K562 (cell line): ENCODE results near the gene PLCL2. TPM values are rescaled to one million over a fixed set of nuclear protein-coding genes. Genes with fewer than 3 reads are reported as not detected.

ENCODE experiments used
- ATAC-seq: fragments of 200-7000 bp; cut with Tn5 transposase; 3 replicates; pipeline ENCODE4 v1.9.1; 2020; ENCODE audit warnings: moderate library complexity
- BruUV-seq: library from RNA; stranded (reverse); fragments of 400-500 nt; replicated peaks from 2 replicates; lab custom pipeline; 2021; lab: Mats Ljungman, UMichigan
- CTCF ChIA-PET: fragments of 300-600 bp; formaldehyde crosslinking; extraction: SDS; loops from one replicate; lab custom pipeline; 2021; ENCODE audit warnings: low intra/inter-chr PET ratio; lab: Yijun Ruan, JAX
- POLR2A ChIA-PET: fragments of 300-600, 350-650 bp; sonication (Branson Sonifier 250); formaldehyde crosslinking; extraction: SDS; loops from one replicate; lab custom pipeline; 2021; ENCODE audit warnings: antibody characterized with exemption, inconsistent platforms; lab: Yijun Ruan, JAX
- DNase-seq, 4 experiments: peaks; one replicate each; pipeline versions ENCODE4 v3.0.0 to v3.0.0-alpha.2; 2011 to 2018; ENCODE audit warnings: low spot score in 3 of 4, mixed read lengths in 3 of 4; ENCODE audit errors: extremely low read depth in 1 of 4
- FAIRE-seq: peaks from 2 replicates; lab custom pipeline; 2011; peaks lifted over from hg19 to GRCh38; lab: Jason Lieb, UNC
- H2AFZ ChIP-seq: 2 replicates; pipeline ENCODE4 v1.6.0; 2011; ENCODE audit warnings: low read depth, low read length, control low read depth, inconsistent platforms
- H3K27ac ChIP-seq: fragments of 200-600 bp; 3 replicates; pipeline ENCODE4 v1.8.0; 2011; ENCODE audit warnings: low read depth, mild to moderate bottlenecking, control low read depth, inconsistent platforms, low read length, moderate library complexity, mixed read lengths; ENCODE audit errors: extremely low read depth
- H3K27me3 ChIP-seq, 2 experiments: fragments of 300-600 bp in 1 of 2; 2 replicates in 1 of 2; 3 replicates in 1 of 2; pipeline versions ENCODE4 v1.6.0 to v1.8.0; 2011; ENCODE audit warnings: inconsistent platforms in 2 of 2, low read length in 2 of 2, mild to moderate bottlenecking in 1 of 2, mixed read lengths in 1 of 2, moderate library complexity in 1 of 2; ENCODE audit not compliant: control insufficient read depth in 2 of 2, insufficient read depth in 2 of 2
- H3K36me3 ChIP-seq: fragments of 300-600 bp; 3 replicates; pipeline ENCODE4 v1.8.0; 2011; ENCODE audit warnings: mild to moderate bottlenecking, low read length, inconsistent platforms; ENCODE audit not compliant: control insufficient read depth, insufficient read depth
- H3K4me1 ChIP-seq, 2 experiments: fragments of 200-600 bp in 1 of 2; replicated peaks in 1 of 2; 2 replicates in 1 of 2; 3 replicates in 1 of 2; pipeline versions ENCODE4 v1.5.1 to v1.8.0; 2011; ENCODE audit warnings: inconsistent platforms in 2 of 2, low read length in 2 of 2, mild to moderate bottlenecking in 1 of 2, mixed read lengths in 1 of 2, moderate library complexity in 1 of 2; ENCODE audit not compliant: control insufficient read depth in 2 of 2, insufficient read depth in 2 of 2
- H3K4me2 ChIP-seq: 2 replicates; pipeline ENCODE4 v1.6.1; 2011; ENCODE audit warnings: low read length, control low read depth, inconsistent platforms, mixed read lengths; ENCODE audit not compliant: insufficient read depth
- H3K4me3 ChIP-seq: fragments of 200-600 bp; sonication (generic), shearing (Covaris generic); 2 replicates; pipeline ENCODE4 v1.5.1; 2016; ENCODE audit warnings: control low read depth, inconsistent platforms
- H3K79me2 ChIP-seq: fragments of 200-600 bp; 3 replicates; pipeline ENCODE4 v1.8.0; 2011; ENCODE audit warnings: low read length, inconsistent platforms; ENCODE audit not compliant: control insufficient read depth, insufficient read depth
- H3K9ac ChIP-seq, 2 experiments: 2 replicates each; pipeline versions ENCODE4 v1.6.0 to v1.6.1; 2011; ENCODE audit warnings: low read depth in 2 of 2, low read length in 2 of 2, control low read depth in 1 of 2, inconsistent platforms in 1 of 2, mild to moderate bottlenecking in 1 of 2, mixed read lengths in 1 of 2; ENCODE audit not compliant: insufficient read depth in 1 of 2
- H3K9me1 ChIP-seq: one replicate; pipeline ENCODE4 v1.6.0; 2011; ENCODE audit warnings: inconsistent platforms, mild to moderate bottlenecking, low read length, moderate library complexity; ENCODE audit not compliant: control insufficient read depth, insufficient read depth
- H3K9me3 ChIP-seq: replicated peaks from 2 replicates; pipeline ENCODE4 v1.5.1; 2011; ENCODE audit warnings: low read depth, low read length, inconsistent platforms; ENCODE audit not compliant: control insufficient read depth, insufficient read depth
- H4K20me1 ChIP-seq: replicated peaks from 2 replicates; pipeline ENCODE4 v1.6.1; 2011; ENCODE audit warnings: low read length, inconsistent platforms, mixed read lengths; ENCODE audit not compliant: control insufficient read depth, insufficient read depth
- CHD1 ChIP-seq: fragments of 200-600 bp; sonication (generic); IDR thresholded peaks from one replicate; pipeline ENCODE4 v1.6.1; 2012; ENCODE audit warnings: mild to moderate bottlenecking, moderate library complexity, low read length, inconsistent platforms
- CREB3L1 ChIP-seq: fragments of 450-650 bp; IDR thresholded peaks from 2 replicates; pipeline ENCODE4 v1.6.1; 2014; ENCODE audit warnings: low read depth, mild to moderate bottlenecking, moderate library complexity, borderline replicate concordance
- ELK1 ChIP-seq: sonication (generic); formaldehyde crosslinking; IDR thresholded peaks from 2 replicates; pipeline ENCODE4 v1.8.1; 2022; ENCODE audit warnings: missing genetic modification reagents
- ETS1 ChIP-seq: conservative IDR thresholded peaks from 2 replicates; pipeline ENCODE4 v1.6.1; 2011; ENCODE audit warnings: low read depth, mild to moderate bottlenecking, low read length; ENCODE audit not compliant: control insufficient read depth
- MAFG ChIP-seq: fragments of 450-650 bp; conservative IDR thresholded peaks from 2 replicates; pipeline ENCODE4 v1.6.1; 2016; ENCODE audit warnings: missing genetic modification characterization, missing compliant biosample characterization
- NFE2 ChIP-seq: IDR thresholded peaks from 2 replicates; pipeline ENCODE4 v1.6.1; 2014; ENCODE audit warnings: antibody characterized with exemption, low read depth
- NFE2L1 ChIP-seq: fragments of 450-650 bp; IDR thresholded peaks from 2 replicates; pipeline ENCODE4 v1.6.1; 2016; ENCODE audit warnings: missing genetic modification characterization, low read depth, mild to moderate bottlenecking, missing compliant biosample characterization, moderate library complexity, borderline replicate concordance
- SIRT6 ChIP-seq: IDR thresholded peaks from one replicate; pipeline ENCODE4 v1.6.1; 2012; ENCODE audit warnings: low read depth, mild to moderate bottlenecking, control low read depth, inconsistent platforms, low read length, moderate library complexity
- TCF7 ChIP-seq: sonication (generic); IDR thresholded peaks from 2 replicates; pipeline ENCODE4 v1.6.1; 2016; ENCODE audit warnings: antibody characterized with exemption, borderline replicate concordance
- TCFL5 ChIP-seq: fragments of 250-450 bp; sonication (Bioruptor Pico); conservative IDR thresholded peaks from 2 replicates; pipeline ENCODE4 v1.6.1; 2021; ENCODE audit warnings: mild to moderate bottlenecking, moderate library complexity, matching md5 sums
- ZBTB43 ChIP-seq: sonication (generic); formaldehyde crosslinking; IDR thresholded peaks from 2 replicates; pipeline ENCODE4 v1.8.0; 2023; ENCODE audit warnings: mild to moderate bottlenecking, missing genetic modification reagents
- ZC3H11A ChIP-seq: IDR thresholded peaks from 2 replicates; pipeline ENCODE4 v1.6.1; 2012; ENCODE audit warnings: low read depth, low read length, improper control_type of control experiment
- ZNF23 ChIP-seq: fragments of 250-450 bp; sonication (Bioruptor Pico); IDR thresholded peaks from 2 replicates; pipeline ENCODE4 v1.4.0; 2020; ENCODE audit warnings: mild to moderate bottlenecking
- WGBS: fragments of 100-300 bp; shearing (Covaris generic); methylation state at CpG from one replicate; pipeline ENCODE4 v1.1.6; 2016; ENCODE audit warnings: low coverage, mixed read lengths; ENCODE audit not compliant: insufficient coverage; ENCODE audit errors: missing lambda C conversion rate; 5-methylcytosine and 5-hydroxymethylcytosine counted together
- in situ Hi-C: fragments of 300-500 bp; cut with MboI; formaldehyde crosslinking; loops from 4 replicates; pipeline ENCODE4 v1.15.0; 2018; ENCODE audit warnings: inconsistent platforms, mixed read lengths
- intact Hi-C: fragments of 100-400 bp; cut with micrococcal nuclease; formaldehyde crosslinking; loops from 2 replicates; pipeline ENCODE4 v1.14.2; 2022
- polyA plus RNA-seq, 8 experiments: library from polyadenylated mRNA; depleted of rRNA in 4 of 8; stranded (reverse) in 5 of 8; unstranded in 3 of 8; fragments of >200 nt; fragmentation: Nextera tagmentation in 2 of 8; fragmentation: Illumina TruSeq in 1 of 8; extraction: Ambion mirVana in 2 of 8; extraction: Trizol in 1 of 8; gene quantifications; 2 replicates each; pipeline versions ENCODE4 v1.2.1 to v1.2.3, GENCODE V29; 2011 to 2014; ENCODE audit warnings: inconsistent platforms in 1 of 8, missing spikeins in 1 of 8
- total RNA-seq, 7 experiments: library from RNA; depleted of rRNA in 6 of 7; stranded (reverse); fragments of >200 nt in 6 of 7; fragmentation: Illumina TruSeq in 2 of 7; extraction: Trizol in 2 of 7; gene quantifications; 2 replicates each; pipeline versions ENCODE4 v1.2.1 to v1.2.3, GENCODE V29; 2011 to 2021; ENCODE audit warnings: low replicate concordance in 1 of 7

PLCL2 gene
- total and polyA plus RNA-seq, 9 of the 15 experiments (the other 6 are each of a cell fraction or from before 2014, with no cell fraction given) = 0.03 to 0.18 (median 0.11) TPM; not detected in 2

- CTCF ChIA-PET = no interaction called here
- POLR2A ChIA-PET = no interaction called here
Measured at GRCh38 chr3:17081520-17081919, 196.8 kb downstream of the PLCL2 start.

GRCh38 chr3:17087509-17087908 lies 202.8 kb downstream of the PLCL2 start:
- DNase-seq = no peak

More at GRCh38 chr3:17081520-17081919, 196.8 kb downstream of the PLCL2 start:
- Histone ChIP-seq H3K4me2 (no peak overlapping the region), H3K27me3 (peaks cover 0 to 12% of the 10 kb centered on the region in 2 experiments; a peak in 3 of 5 replicates), H3K27ac (no peak overlapping the region), H4K20me1 (no peaks in the 10 kb centered on the region), H3K36me3 (no peaks in the 10 kb centered on the region), H3K9ac (no peak overlapping the region), H3K4me1 (no peaks in the 10 kb centered on the region; a peak in 1 of 5 replicates), H2AFZ (no peak overlapping the region), H3K79me2 (no peaks in the 10 kb centered on the region), H3K9me1 (no peaks in the 10 kb centered on the region), H3K4me3 (no peak overlapping the region), H3K9me3 (no peaks in the 10 kb centered on the region)
- 2% methylated on average over 4 of the region's 4 CpGs for WGBS
- in situ Hi-C loops = no loop called here
- TF ChIP-seq CHD1 = no peak
- peak; percentile 67 for TF ChIP-seq MAFG
- TF ChIP-seq NFE2L1 (tag) = peak; percentile 19; the same call in 1 of the 2 replicates
- TF ChIP-seq NFE2 = peak; percentile 65
- BruUV-seq = no TSS peak
- FAIRE-seq = no peak
- no peak for DNase-seq
- peak; percentile 62; the same call in 1 of the 3 replicates for ATAC-seq
- intact Hi-C loops = no loop called here

More at GRCh38 chr3:17087509-17087908, 202.8 kb downstream of the PLCL2 start:
- Histone ChIP-seq H3K9me3 (no peaks in the 10 kb centered on the region), H3K4me1 (no peaks in the 10 kb centered on the region), H3K27me3 (peaks cover under 1 to 5% of the 10 kb centered on the region in 2 experiments; a peak in 3 of 5 replicates), H3K9me1 (no peaks in the 10 kb centered on the region), H3K4me2 (no peak overlapping the region), H3K36me3 (no peaks in the 10 kb centered on the region), H3K27ac (no peak overlapping the region), H3K79me2 (no peaks in the 10 kb centered on the region), H3K9ac (no peak overlapping the region), H4K20me1 (no peaks in the 10 kb centered on the region), H2AFZ (no peak overlapping the region), H3K4me3 (no peak overlapping the region)
- in situ Hi-C loops = no loop called here
- ATAC-seq = no peak
- intact Hi-C loops = no loop called here
- TF ChIP-seq ETS1 (no peak), ZNF23 (no peak), SIRT6 (no peak), CREB3L1 (no peak), ELK1 (CRISPR knock-in tag) (no peak), TCFL5 (CRISPR knock-in tag) (no peak), ZC3H11A (no peak), ZBTB43 (no peak), TCF7 (no peak)
- no peak for FAIRE-seq
- no TSS peak for BruUV-seq
- POLR2A ChIA-PET = no interaction called here
- CTCF ChIA-PET = no interaction called here
- WGBS = 7% methylated on average over 4 of the region's 4 CpGs
